ENCODE results near the gene GCN1. TPM values are rescaled to one million over a fixed set of nuclear protein-coding genes. Genes with fewer than 3 reads are reported as not detected.
"Not testable (repeated sequence)": the region's sequence is repeated elsewhere in the genome, so short reads cannot be mapped to it uniquely, and the experiment has no call there.

GCN1 gene
- 10 to 100 TPM in 11 of 12 donors, not detected in 1; 33.5 to 47.4 (median 39.5) TPM for polyA plus RNA-seq (ENCODE audit: insufficient read length in 12 of 12)
- long read RNA-seq, donor 1, partial matches to known transcripts = 10 of 13 reads
- long read RNA-seq, donor 1, other reads (novel, unspliced or antisense) = 0 of 13 reads
- long read RNA-seq, donor 2, full-length matches to known transcripts = 1 of 1 reads
- long read RNA-seq, donor 2, partial matches to known transcripts = 0 of 1 reads
- long read RNA-seq, donor 2, other reads (novel, unspliced or antisense) = 0 of 1 reads
- long read RNA-seq, donor 3 = 0 reads
- long read RNA-seq, donor 4 = 0 reads
- long read RNA-seq, donor 5 = 0 reads
- long read RNA-seq, donor 6, partial matches to known transcripts = 7 of 7 reads
- long read RNA-seq, donor 6, other reads (novel, unspliced or antisense) = 0 of 7 reads
- long read RNA-seq, donor 7, partial matches to known transcripts = 0 of 1 reads
- long read RNA-seq, donor 7, other reads (novel, unspliced or antisense) = 0 of 1 reads
- long read RNA-seq, donor 8 = 0 reads
- long read RNA-seq, donor 9 = 0 reads
- long read RNA-seq, donor 10, partial matches to known transcripts = 7 of 7 reads
- long read RNA-seq, donor 10, other reads (novel, unspliced or antisense) = 0 of 7 reads
- long read RNA-seq, donor 11, partial matches to known transcripts = 5 of 5 reads
- long read RNA-seq, donor 11, other reads (novel, unspliced or antisense) = 0 of 5 reads

- DNase-seq = peak; percentile 86
Observed at GRCh38 chr12:120194534-120195395, at the start of gene GCN1. Gene GCN1, minus strand, starts transcription at chr12:120194715. Its CDS starts 18 bp downstream, at chr12:120194697.

- no peak for DNase-seq
Observed at GRCh38 chr12:120242971-120243699, 48.6 kb upstream of the GCN1 start.

- DNase-seq = no peak
Observed at GRCh38 chr12:120242275-120242799, 47.8 kb upstream of the GCN1 start.

GRCh38 chr12:120241561-120242274 lies 47.2 kb upstream of the GCN1 start:
- DNase-seq = no peak

GRCh38 chr12:120240495-120240833 lies 45.9 kb upstream of the GCN1 start:
- DNase-seq = no peak

GRCh38 chr12:120239776-120240494 lies 45.4 kb upstream of the GCN1 start:
- DNase-seq = no peak

GRCh38 chr12:120238839-120239445 lies 44.4 kb upstream of the GCN1 start:
- no peak for DNase-seq

GRCh38 chr12:120238217-120238616 lies 43.7 kb upstream of the GCN1 start:
- no peak for DNase-seq

- DNase-seq = no peak
Observed at GRCh38 chr12:120237360-120238171, 43.1 kb upstream of the GCN1 start.

GRCh38 chr12:120236809-120237208 lies 42.3 kb upstream of the GCN1 start:
- DNase-seq = not testable (repeated sequence)

- DNase-seq = no peak
Observed at GRCh38 chr12:120235369-120236323, 41.1 kb upstream of the GCN1 start.

- peak; percentile 87 for DNase-seq
Observed at GRCh38 chr12:120234643-120235368, 40.3 kb upstream of the GCN1 start.

GRCh38 chr12:120231316-120232011 lies 36.9 kb upstream of the GCN1 start:
- DNase-seq = no peak

GRCh38 chr12:120230974-120231315 lies 36.4 kb upstream of the GCN1 start:
- no peak for DNase-seq

- DNase-seq = peak; percentile 60
Observed at GRCh38 chr12:120230326-120230973, 35.9 kb upstream of the GCN1 start.

All from muscle of arm (tissue), 14 donors.